ENCODE data around the gene TRPM1. TPM values are rescaled to one million over a fixed set of nuclear protein-coding genes. Genes with fewer than 3 reads are reported as not detected.

Gene TRPM1
- total RNA-seq, 1 donor from 2014 or later = not detected

- no peaks in the 10 kb centered on the region for H3K9me3 ChIP-seq
- intact Hi-C loops (cut with DNase I) = no loop called here
- TF ChIP-seq, protein P1, sequence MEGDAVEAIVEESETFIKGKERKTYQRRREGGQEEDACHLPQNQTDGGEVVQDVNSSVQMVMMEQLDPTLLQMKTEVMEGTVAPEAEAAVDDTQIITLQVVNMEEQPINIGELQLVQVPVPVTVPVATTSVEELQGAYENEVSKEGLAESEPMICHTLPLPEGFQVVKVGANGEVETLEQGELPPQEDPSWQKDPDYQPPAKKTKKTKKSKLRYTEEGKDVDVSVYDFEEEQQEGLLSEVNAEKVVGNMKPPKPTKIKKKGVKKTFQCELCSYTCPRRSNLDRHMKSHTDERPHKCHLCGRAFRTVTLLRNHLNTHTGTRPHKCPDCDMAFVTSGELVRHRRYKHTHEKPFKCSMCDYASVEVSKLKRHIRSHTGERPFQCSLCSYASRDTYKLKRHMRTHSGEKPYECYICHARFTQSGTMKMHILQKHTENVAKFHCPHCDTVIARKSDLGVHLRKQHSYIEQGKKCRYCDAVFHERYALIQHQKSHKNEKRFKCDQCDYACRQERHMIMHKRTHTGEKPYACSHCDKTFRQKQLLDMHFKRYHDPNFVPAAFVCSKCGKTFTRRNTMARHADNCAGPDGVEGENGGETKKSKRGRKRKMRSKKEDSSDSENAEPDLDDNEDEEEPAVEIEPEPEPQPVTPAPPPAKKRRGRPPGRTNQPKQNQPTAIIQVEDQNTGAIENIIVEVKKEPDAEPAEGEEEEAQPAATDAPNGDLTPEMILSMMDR (IDR thresholded peaks at IDR 0.05) = no peak
- no peak overlapping the region for H3K4me3 ChIP-seq
- H3K27me3 ChIP-seq (ENCODE audit: low read depth) = no peaks in the 10 kb centered on the region
- H3K27ac ChIP-seq = no peak overlapping the region
- no peaks in the 10 kb centered on the region for H3K36me3 ChIP-seq
- ATAC-seq = no peak
- peaks cover 10% of the 10 kb centered on the region for H3K4me1 ChIP-seq
- no peak for DNase-seq
Observed at GRCh38 chr15:31034152-31034551, 67.4 kb downstream of the TRPM1 start.

DNA sequence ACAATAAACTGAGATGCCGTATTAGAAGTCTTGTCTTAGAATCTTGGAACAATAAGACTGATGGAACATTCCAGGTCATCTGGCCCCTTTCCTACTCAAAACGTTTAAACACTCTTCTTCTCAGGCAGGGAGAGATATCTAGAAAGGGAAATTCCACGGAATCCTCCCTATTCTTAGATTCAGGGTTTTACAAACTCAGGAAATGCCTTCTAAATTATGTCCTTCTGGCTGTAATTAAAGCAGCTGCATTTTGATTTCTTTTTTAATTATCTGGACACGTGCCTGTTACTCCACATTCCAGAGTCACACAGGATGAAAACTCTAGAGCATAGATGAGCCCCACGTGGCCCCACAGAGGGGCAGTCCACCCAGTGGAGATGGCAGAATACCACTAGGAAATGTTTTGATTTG is 68.6 kb downstream of the TRPM1 start:
- DNase-seq (no peak), ATAC-seq (no peak)
- no peaks in the 10 kb centered on the region for H3K27me3 ChIP-seq (ENCODE audit: low read depth)
- H3K9me3 ChIP-seq = no peaks in the 10 kb centered on the region
- peaks cover 10% of the 10 kb centered on the region for H3K4me1 ChIP-seq
- H3K36me3 ChIP-seq = no peaks in the 10 kb centered on the region
- intact Hi-C loops (cut with DNase I) = no loop called here
- H3K4me3 ChIP-seq = no peak overlapping the region
- H3K27ac ChIP-seq = peak overlapping the region; percentile 16
- TF ChIP-seq, protein P1 (IDR thresholded peaks at IDR 0.05) = no peak

DNA sequence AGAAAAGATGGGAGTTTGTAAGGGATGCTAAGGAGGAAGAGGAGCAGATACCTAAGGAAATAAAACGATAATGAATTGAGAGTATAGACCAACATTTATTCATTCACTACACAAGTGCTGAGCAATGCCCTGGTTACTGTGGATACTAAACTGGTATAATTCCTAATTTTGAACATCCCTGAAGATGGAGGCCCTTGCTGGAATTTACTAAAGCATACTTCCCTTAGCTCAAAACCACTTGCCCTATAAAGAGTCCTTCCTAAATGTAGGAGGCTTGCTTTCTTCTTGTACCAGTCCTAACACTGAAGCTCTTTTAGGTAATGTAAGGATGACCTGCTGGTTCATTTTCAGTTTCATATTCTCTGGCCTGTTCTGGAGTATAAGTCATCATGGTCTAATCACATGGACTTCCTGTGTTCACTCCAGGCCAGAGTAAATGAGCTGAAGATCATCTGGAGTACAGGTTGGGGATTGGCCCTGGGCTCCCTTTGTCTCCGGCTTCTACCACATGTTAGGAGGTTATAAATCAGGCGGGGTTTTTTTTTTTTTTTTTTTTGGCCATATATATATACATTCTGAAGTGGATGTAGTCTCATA is 70.0 kb downstream of the TRPM1 start:
- TF ChIP-seq, protein P1 (IDR thresholded peaks at IDR 0.05) = no peak
- Histone ChIP-seq H3K27me3 (ENCODE audit: low read depth) (no peaks in the 10 kb centered on the region), H3K9me3 (no peaks in the 10 kb centered on the region), H3K36me3 (no peaks in the 10 kb centered on the region), H3K4me3 (no peak overlapping the region), H3K4me1 (peaks cover 10% of the 10 kb centered on the region), H3K27ac (no peak overlapping the region)
- no peak for DNase-seq
- intact Hi-C loops (cut with DNase I) = no loop called here
- ATAC-seq = no peak

DNA sequence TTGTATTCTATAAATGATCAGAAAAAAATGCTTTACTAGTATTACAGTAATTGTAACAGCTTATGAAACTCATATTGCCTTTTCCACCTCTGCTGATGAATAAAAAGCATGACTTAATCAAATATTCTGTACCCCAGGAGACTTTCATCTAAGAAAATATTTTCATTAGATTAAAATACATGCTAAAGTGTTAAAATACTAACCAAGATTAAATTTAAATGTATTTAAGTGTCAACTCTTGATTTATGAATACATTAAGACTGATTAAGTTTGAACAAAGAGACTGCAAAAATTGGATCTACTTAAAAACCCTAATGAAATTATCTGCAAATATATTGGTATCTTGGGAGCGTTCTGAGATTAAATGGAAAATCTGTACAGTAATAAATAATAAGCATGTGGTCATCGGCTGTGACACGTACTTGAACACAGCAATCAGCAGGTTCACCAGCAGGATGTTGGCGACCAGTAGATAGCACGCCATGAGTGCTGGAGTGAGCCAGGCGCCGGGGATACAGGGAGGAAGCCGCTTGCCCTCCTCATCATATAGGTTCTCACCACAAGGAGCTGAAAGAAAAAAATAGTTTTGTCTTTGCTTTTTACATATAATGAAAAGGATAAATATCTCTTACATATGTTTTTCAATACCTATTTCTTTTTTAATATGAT is 73.5 kb downstream of the TRPM1 start:
- Histone ChIP-seq H3K27me3 (ENCODE audit: low read depth) (no peaks in the 10 kb centered on the region), H3K36me3 (no peaks in the 10 kb centered on the region), H3K4me1 (peaks cover 2% of the 10 kb centered on the region), H3K4me3 (no peak overlapping the region), H3K27ac (no peak overlapping the region), H3K9me3 (no peaks in the 10 kb centered on the region)
- ATAC-seq (no peak), DNase-seq (no peak)
- TF ChIP-seq, protein P1 (IDR thresholded peaks at IDR 0.05) = no peak
- intact Hi-C loops (cut with DNase I) = no loop called here

DNA sequence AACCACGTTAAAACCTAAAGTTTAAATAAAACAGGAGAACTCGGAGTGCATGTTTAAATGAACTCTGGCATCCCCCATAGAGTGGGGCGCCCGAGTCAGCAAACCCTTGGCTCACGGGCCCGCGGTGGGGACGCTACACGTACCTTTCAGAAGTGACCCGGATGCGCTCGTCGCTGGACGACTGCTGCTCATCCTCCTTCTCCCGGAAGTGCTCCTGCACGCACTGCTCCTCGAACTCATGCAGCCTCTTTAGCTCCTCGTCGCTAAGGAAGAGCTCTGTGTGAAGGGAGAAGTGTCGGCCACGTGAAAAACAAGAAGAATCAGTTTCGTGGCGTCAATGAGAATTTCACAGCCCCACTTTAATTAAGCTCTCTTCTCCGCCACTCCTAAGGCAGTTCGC is 75.5 kb downstream of the TRPM1 start:
- TF ChIP-seq, protein P1 (IDR thresholded peaks at IDR 0.05) = no peak
- Histone ChIP-seq H3K4me1 (no peaks in the 10 kb centered on the region), H3K4me3 (no peak overlapping the region), H3K27ac (no peak overlapping the region), H3K9me3 (no peaks in the 10 kb centered on the region), H3K36me3 (no peaks in the 10 kb centered on the region), H3K27me3 (ENCODE audit: low read depth) (no peaks in the 10 kb centered on the region)
- intact Hi-C loops (cut with DNase I) = no loop called here
- DNase-seq (no peak), ATAC-seq (no peak)

Data from lower lobe of right lung (tissue), 2 donors.